Measurements from ENCODE around the gene MGAT5.

MGAT5 gene

GRCh38 chr2:134449751-134450513 is 196.1 kb downstream of the MGAT5 start:
- peak; percentile 50 for DNase-seq (ENCODE audit: low spot score)

DNA sequence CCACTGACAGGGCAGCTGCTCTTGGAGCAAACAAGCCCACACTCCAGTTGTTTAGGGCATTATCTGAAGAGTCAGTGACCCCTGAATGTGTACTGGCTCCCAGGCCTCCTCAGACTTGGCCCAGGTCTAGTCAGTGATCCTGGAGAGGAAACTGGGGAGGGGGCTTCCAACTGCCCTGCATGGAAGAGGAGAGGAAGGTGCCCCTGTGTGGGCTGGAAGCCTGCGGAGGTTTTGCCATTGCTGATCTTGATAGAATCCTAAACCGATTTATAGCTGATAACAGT is 197.4 kb downstream of the MGAT5 start:
- DNase-seq (ENCODE audit: low spot score) = peak; percentile 36

- peak; percentile 9 for DNase-seq (ENCODE audit: low spot score)
Measured at GRCh38 chr2:134452042-134452733, 198.3 kb downstream of the MGAT5 start.

DNA sequence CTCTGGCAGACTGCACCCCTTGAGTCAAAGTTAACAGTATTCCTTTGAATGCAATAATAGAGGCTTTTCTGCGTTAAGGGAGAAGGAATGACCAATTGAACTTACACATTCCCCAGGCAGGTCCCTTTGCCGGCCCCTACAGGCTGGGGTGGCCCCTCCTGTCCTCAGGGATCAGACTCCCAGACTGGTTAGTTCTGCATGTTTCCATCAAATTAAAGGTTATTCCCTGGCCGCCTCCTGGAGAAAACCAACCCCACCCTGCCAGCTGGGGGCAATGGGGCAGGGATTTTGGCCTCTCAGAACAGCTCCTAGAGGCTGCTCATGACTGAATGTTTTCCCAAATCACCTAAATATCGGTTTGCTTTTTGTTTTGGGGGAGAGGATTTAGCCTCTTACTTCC is 199.6 kb downstream of the MGAT5 start:
- peak; percentile 14 for DNase-seq (ENCODE audit: low spot score)

GRCh38 chr2:134453973-134454372 is 200.1 kb downstream of the MGAT5 start:
- peak; percentile 63 for DNase-seq (ENCODE audit: low spot score)

- DNase-seq (ENCODE audit: low spot score) = peak; percentile 37
Measured at GRCh38 chr2:134454426-134454825, 200.6 kb downstream of the MGAT5 start.

- peak; percentile 40 for DNase-seq (ENCODE audit: low spot score)
Measured at GRCh38 chr2:134454931-134455330, 201.1 kb downstream of the MGAT5 start.

GRCh38 chr2:134455426-134455825 is 201.6 kb downstream of the MGAT5 start:
- DNase-seq (ENCODE audit: low spot score) = peak; percentile 51

GRCh38 chr2:134457353-134457752 is 203.5 kb downstream of the MGAT5 start:
- DNase-seq (ENCODE audit: low spot score) = peak; percentile 25

- peak; percentile 53 for DNase-seq (ENCODE audit: low spot score)
Measured at GRCh38 chr2:134457765-134458472, 204.0 kb downstream of the MGAT5 start.

DNA sequence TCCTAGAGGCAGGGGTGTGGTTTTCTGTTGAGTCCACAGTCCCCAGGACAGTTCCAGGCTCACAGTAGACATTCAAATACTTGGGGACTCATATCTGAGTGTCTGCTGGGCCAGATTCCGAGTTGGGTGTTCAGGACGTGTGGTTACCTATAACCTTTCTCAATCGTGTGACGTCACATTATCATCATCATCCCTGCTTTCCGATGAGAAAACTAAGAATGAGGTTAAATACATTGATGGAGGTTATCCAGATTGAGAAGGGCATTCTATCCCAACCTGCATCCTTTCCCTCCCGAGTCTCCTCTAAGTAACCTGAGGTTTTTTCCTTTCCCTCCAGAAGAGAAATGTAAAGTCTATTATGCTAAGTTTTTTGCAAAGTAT is 204.6 kb downstream of the MGAT5 start:
- DNase-seq (ENCODE audit: low spot score) = no peak

GRCh38 chr2:134458950-134459349 is 205.1 kb downstream of the MGAT5 start:
- no peak for DNase-seq (ENCODE audit: low spot score)

- peak; percentile 46 for DNase-seq (ENCODE audit: low spot score)
Measured at GRCh38 chr2:134459706-134460406, 206.0 kb downstream of the MGAT5 start.

DNA sequence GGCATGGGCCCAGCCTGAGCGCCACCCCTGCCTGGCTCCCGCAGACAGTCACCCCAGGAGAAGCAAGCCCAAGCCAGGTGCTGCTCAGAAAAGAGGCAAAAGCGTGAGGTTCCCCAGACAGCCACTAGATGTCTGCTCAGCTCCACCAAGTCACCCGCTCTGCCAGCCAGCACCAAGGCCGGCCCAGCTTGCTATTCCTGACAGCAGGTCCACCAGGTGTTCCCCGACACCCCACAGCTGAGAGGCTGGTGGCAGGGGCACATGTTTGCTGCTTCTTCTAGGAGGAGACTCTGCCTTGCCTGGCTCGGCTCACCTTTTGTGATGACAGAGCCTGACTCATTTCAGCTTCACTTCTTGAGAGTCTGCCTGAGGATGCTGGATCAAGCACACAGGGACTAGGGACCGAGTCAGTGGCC is 206.7 kb downstream of the MGAT5 start:
- peak; percentile 72 for DNase-seq (ENCODE audit: low spot score)

- DNase-seq (ENCODE audit: low spot score) = peak; percentile 37
Measured at GRCh38 chr2:134461511-134461910, 207.6 kb downstream of the MGAT5 start.

DNA sequence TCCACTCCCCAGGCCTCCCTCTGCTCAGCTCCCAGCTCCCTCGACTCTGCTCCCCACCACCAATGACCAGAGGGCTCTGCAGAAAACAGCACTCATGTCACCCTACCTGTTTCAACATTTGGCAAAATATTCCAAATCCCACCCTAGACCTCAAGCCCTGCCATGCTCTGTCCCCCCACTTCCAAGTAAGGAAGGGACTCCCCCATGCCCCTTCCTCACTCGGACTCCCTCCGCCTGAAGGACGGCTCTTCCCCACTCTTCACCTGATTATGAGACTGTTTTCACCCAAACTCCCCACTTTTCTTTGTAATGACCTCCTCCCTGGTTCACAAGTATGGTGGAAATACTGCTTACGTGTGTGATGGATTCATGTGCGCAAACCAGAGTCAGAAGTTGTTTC is 208.4 kb downstream of the MGAT5 start:
- peak; percentile 44 for DNase-seq (ENCODE audit: low spot score)

DNA sequence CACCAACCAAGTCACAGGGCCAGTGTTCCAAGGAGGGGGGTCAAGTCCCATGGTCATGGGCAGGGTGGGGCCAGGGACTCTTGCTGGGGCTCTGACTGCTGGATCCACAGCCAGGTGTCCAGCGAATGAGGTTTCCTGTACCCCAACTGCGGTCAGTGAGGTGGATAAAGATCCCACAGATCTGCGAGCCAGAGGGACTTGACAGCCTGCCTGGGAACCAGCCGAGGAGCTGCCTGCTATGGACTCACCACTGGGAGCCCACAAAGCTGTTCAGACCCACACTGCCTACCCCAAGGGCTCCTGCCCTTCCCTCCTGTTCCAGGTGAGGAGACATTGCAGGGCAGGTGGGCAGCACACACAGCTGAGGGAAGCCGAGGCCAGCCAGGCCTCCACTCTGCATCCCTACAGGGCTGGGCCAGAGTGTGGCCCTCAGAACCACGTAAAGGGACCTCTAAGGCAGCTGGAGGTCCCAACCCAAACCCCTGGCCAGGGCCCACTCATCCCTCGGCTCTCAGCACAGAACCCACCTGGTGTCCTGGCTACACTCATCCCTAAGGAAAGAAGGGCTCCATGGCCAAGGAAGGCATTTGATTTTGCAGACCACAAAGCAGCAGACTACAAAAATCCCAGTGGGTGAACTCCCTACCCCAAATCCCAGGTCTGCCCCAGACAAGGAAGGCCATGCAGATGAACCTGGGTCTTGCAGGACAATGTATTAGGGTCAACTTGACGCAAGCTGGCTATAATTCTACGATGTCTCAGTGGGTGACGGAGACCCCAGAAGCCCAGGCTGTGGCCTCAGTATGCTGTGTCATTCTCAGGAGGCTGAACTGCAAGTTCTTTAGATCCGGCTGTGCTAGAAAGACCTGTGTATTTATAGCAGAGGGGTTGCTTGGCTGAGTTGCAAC is 209.2 kb downstream of the MGAT5 start:
- peak; percentile 51 for DNase-seq (ENCODE audit: low spot score)

- DNase-seq (ENCODE audit: low spot score) = peak; percentile 25
Measured at GRCh38 chr2:134463699-134464022, 209.8 kb downstream of the MGAT5 start.

- DNase-seq (ENCODE audit: low spot score) = peak; percentile 25
Measured at GRCh38 chr2:134465228-134466105, 211.6 kb downstream of the MGAT5 start.

DNA sequence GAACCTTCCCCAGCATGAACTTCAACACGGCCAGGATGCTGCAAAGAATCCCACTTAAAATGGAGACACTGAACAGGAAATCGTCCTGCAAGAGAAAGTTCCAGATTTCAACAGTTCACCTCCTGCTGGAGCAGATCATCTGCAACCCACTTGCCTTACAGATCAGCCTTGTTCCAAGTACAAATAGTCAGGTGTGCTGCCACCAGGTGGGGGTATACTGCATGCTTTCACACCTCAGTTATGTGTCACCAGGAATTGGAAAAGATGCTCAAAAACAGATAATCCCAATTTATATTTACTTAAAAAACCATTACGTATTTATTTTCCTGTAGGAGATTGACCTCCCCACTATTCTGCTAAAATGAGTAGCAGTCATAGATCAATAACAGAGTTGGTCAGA is 212.3 kb downstream of the MGAT5 start:
- peak; percentile 20 for DNase-seq (ENCODE audit: low spot score)

- DNase-seq (ENCODE audit: low spot score) = no peak
Measured at GRCh38 chr2:134468164-134468563, 214.3 kb downstream of the MGAT5 start.

Data from left forelimb (tissue), 1 donor.